Mononuclear cell (primary cell): ENCODE data around the gene PITX1. TPM values are rescaled to one million over a fixed set of nuclear protein-coding genes. Genes with fewer than 3 reads are reported as not detected.
"Not testable (repeated sequence)": the region's sequence is repeated elsewhere in the genome, so short reads cannot be mapped to it uniquely, and the experiment has no call there.

Experiments used
- H3K27me3 ChIP-seq: 2 replicates; pipeline ENCODE4 v1.6.0; 2011; ENCODE audit warnings: low read length, control low read depth; ENCODE audit not compliant: insufficient read depth
- H3K4me1 ChIP-seq: 2 replicates; pipeline ENCODE4 v1.5.1; 2011; ENCODE audit warnings: mild to moderate bottlenecking, low read length, control low read depth; ENCODE audit not compliant: insufficient read depth
- H3K4me3 ChIP-seq: 2 replicates; pipeline ENCODE4 v1.5.1; 2011; ENCODE audit warnings: mild to moderate bottlenecking, low read length, moderate library complexity
- H3K9me3 ChIP-seq: 2 replicates; pipeline ENCODE4 v1.5.1; 2011; ENCODE audit warnings: low read depth, mild to moderate bottlenecking, control low read depth, low read length
- total RNA-seq: library from RNA; depleted of rRNA; stranded (reverse); fragments of >200 nt; gene quantifications from one replicate; pipeline ENCODE4 v1.2.3, GENCODE V29; 2012

Gene PITX1
- not detected for total RNA-seq

- no peaks in the 10 kb centered on the region for H3K9me3 ChIP-seq
- peaks cover 35% of the 10 kb centered on the region for H3K4me1 ChIP-seq
- no peak within 1 kb of the TSS for H3K4me3 ChIP-seq
- peaks cover 90% of the 10 kb centered on the region for H3K27me3 ChIP-seq
Measured at GRCh38 chr5:135033901-135034235, at the start of gene PITX1. PITX1 (minus strand) TSS chr5:135034228; CDS start chr5:135033881, 347 bp downstream.

GRCh38 chr5:135083334-135083733 is 49.3 kb upstream of the PITX1 start:
- not testable (repeated sequence) for H3K9me3 ChIP-seq, H3K27me3 ChIP-seq, H3K4me3 ChIP-seq, H3K4me1 ChIP-seq

DNA sequence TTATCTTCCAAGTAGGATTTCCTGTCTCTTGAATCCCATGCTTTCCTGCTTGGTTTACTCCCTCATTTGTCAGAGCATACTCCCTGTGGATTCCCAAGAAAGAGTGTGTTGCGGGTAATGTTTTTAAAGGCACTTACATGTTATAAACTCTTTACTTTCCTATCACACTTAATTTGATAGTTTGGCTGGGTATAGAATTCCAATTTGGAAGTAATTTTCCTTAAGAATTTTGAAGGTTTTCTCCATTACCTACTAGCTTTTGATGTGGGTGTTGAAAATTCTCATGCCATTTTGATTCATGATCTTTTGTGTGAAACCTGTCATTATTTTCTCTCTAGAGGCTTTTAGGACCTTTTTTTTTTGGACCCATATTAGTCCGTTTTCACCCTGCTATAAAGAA is 47.2 kb upstream of the PITX1 start:
- no peaks in the 10 kb centered on the region for H3K4me1 ChIP-seq
- H3K4me3 ChIP-seq: no peak overlapping the region

DNA sequence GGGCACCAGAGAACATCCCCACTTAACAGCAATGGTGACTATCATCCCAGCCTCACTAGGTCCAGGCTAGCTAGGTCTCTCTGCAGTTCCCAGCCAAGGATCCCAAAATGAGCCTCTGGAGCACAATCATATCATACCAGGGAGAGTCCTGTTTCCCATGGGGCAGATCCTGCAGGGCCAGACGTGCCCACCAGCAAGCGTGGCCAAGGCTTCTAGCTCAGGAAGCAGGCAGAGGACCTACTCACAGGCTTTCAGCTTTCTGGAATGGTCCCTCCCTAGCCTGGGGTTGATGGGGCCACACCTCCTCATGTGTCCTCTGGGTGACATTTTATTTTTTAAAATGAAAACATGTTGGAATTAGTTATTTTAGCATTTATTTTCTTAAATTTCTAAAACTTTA is 45.7 kb upstream of the PITX1 start:
- Histone ChIP-seq H3K4me1 (no peaks in the 10 kb centered on the region), H3K27me3 (peaks cover 5% of the 10 kb centered on the region), H3K4me3 (no peak overlapping the region), H3K9me3 (no peaks in the 10 kb centered on the region)

More for the DNA sequence above, 47.2 kb upstream of the PITX1 start:
- Histone ChIP-seq H3K27me3 (peaks cover 5% of the 10 kb centered on the region), H3K9me3 (no peaks in the 10 kb centered on the region)

GRCh38 chr5:135079099-135079681 is 45.2 kb upstream of the PITX1 start:
- H3K4me1 ChIP-seq: no peaks in the 10 kb centered on the region
- no peak overlapping the region for H3K4me3 ChIP-seq
- no peaks in the 10 kb centered on the region for H3K9me3 ChIP-seq

DNA sequence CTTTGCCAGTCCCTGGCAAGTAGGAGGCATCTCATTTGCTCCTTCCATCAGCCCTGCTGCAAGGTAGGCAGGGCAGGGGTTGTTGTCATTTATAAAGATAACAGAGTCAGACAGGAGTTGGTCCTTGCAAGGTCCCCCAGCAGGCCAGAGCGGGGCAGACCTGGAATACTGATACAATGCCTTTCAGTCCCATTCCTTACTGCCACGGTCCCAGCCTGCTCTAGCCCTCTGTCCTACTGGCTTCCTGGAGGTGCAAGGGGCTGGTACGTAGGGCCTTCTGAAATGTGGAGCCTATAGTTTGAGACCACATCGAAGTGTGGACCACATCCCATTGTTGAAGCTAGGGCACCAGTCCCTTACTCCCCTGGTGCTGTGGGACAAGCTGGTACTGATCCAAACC is 42.8 kb upstream of the PITX1 start:
- H3K9me3 ChIP-seq: no peaks in the 10 kb centered on the region
- no peak overlapping the region for H3K4me3 ChIP-seq
- H3K27me3 ChIP-seq: peaks cover 2% of the 10 kb centered on the region
- no peaks in the 10 kb centered on the region for H3K4me1 ChIP-seq

More at GRCh38 chr5:135079099-135079681, 45.2 kb upstream of the PITX1 start:
- H3K27me3 ChIP-seq: peaks cover 3% of the 10 kb centered on the region

GRCh38 chr5:135076051-135076491 is 42.0 kb upstream of the PITX1 start:
- Histone ChIP-seq H3K4me3 (no peak overlapping the region), H3K27me3 (peaks cover under 1% of the 10 kb centered on the region), H3K4me1 (no peaks in the 10 kb centered on the region), H3K9me3 (no peaks in the 10 kb centered on the region)

- no peaks in the 10 kb centered on the region for H3K4me1 ChIP-seq
- H3K4me3 ChIP-seq: no peak overlapping the region
- H3K9me3 ChIP-seq: no peaks in the 10 kb centered on the region
- H3K27me3 ChIP-seq: no peaks in the 10 kb centered on the region
Measured at GRCh38 chr5:135075621-135076020, 41.6 kb upstream of the PITX1 start.

- no peaks in the 10 kb centered on the region for H3K9me3 ChIP-seq
- H3K27me3 ChIP-seq: no peaks in the 10 kb centered on the region
- H3K4me1 ChIP-seq: no peaks in the 10 kb centered on the region
- H3K4me3 ChIP-seq: no peak overlapping the region
Measured at GRCh38 chr5:135073761-135074345, 39.8 kb upstream of the PITX1 start.

GRCh38 chr5:135072387-135073281 is 38.6 kb upstream of the PITX1 start:
- H3K4me1 ChIP-seq: no peaks in the 10 kb centered on the region
- no peaks in the 10 kb centered on the region for H3K9me3 ChIP-seq
- H3K27me3 ChIP-seq: no peaks in the 10 kb centered on the region
- no peak overlapping the region for H3K4me3 ChIP-seq

DNA sequence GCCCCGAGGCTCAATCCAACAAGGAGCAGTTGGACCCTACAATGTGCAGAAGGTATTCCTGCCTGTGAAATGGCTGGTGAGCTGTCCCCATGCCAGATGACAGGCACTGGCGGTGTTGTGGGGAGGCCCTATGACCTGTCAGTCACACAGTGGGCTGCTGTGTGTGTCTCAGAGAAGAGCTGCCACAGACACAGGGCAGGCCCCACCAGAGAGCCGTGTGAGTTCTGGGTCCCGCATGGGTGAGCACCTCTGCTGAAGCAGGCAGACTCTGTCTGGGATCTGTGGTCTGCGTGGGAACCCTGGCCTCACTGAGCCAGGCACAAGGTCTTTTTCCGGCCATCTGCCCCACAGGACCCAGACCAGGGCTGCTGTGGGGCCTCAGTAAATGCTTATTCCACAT is 37.3 kb upstream of the PITX1 start:
- no peaks in the 10 kb centered on the region for H3K27me3 ChIP-seq
- H3K4me1 ChIP-seq: no peaks in the 10 kb centered on the region
- H3K9me3 ChIP-seq: no peaks in the 10 kb centered on the region

DNA sequence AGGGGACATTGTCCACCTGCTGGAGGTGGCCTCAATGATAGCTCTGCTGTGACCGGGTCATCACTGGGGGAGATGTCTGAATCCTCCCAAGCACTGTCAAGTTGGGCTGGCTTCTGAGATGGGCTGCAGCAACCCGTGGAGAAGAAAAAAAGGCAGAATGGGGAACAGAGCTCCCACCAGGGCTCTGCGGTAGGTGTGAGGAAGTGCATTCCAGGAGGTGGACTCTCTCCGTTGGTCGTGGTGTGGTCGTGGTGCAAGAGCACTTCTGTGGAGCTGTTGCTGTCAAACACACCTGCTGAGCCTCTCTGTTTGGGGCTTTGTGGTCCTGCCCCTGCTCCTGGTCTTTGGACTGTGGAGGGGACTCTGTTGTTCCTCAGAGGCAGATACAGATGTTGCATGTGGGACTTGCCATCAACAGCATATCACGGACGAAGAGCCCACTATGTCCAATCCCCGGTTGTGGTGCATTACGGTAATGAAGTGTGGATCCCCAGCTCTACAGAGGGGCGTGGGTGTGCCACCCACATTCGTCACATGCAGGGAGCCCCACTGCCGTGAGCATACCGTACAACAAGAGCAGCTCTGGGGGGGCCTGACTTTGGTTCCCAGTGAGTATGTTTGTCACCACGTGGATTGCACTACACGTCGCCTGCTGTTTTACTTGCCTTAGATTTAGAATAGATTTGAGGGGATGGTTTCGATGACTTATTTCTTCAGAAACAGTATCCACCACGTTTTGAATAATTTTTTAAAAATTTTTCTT is 36.0 kb upstream of the PITX1 start:
- no peak overlapping the region for H3K4me3 ChIP-seq
- no peaks in the 10 kb centered on the region for H3K9me3 ChIP-seq
- H3K4me1 ChIP-seq: no peaks in the 10 kb centered on the region
- no peaks in the 10 kb centered on the region for H3K27me3 ChIP-seq

More for the DNA sequence above, 37.3 kb upstream of the PITX1 start:
- H3K4me3 ChIP-seq: no peak overlapping the region

GRCh38 chr5:135069016-135069770 is 35.2 kb upstream of the PITX1 start:
- Histone ChIP-seq H3K9me3 (no peaks in the 10 kb centered on the region), H3K27me3 (no peaks in the 10 kb centered on the region), H3K4me3 (no peak overlapping the region), H3K4me1 (no peaks in the 10 kb centered on the region)

DNA sequence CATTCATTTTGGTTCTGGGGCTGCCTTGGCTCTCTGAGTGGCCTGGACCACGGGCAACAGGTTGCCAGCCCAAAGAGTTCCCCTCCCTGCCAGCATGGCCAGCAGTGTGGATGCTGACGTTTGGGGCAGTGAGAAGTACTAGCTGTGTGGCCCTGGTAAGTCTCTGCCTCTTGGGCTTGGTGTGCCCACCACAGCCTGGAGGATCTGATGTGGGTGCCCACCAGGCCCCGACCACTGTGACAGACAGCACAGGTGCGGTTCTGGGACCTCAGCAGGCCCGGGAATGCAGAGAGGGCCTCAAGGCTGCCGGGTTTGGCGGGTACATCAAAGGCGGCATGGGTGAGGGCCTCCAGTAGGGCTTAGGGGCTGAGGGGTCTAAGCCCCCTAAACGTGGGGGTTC is 33.6 kb upstream of the PITX1 start:
- no peak overlapping the region for H3K4me3 ChIP-seq
- no peaks in the 10 kb centered on the region for H3K4me1 ChIP-seq
- no peaks in the 10 kb centered on the region for H3K27me3 ChIP-seq
- no peaks in the 10 kb centered on the region for H3K9me3 ChIP-seq
